IMR-90 (cell line): Measurements from ENCODE around the gene TNFRSF21. TPM values are rescaled to one million over a fixed set of nuclear protein-coding genes. Genes with fewer than 3 reads are reported as not detected.
A peak's percentile ranks its signal among the peaks of the same experiment; 100 is the strongest.

Experiments
- ATAC-seq: fragments of 200-7000 bp; cut with Tn5 transposase; 2 replicates; pipeline ENCODE4 v1.9.1; 2020; ENCODE audit warnings: low read depth, mild to moderate bottlenecking, moderate library complexity
- BruUV-seq: library from RNA; stranded (reverse); fragments of 400-500 nt; replicated peaks from 2 replicates; lab custom pipeline; 2021; lab: Mats Ljungman, UMichigan
- CTCF ChIA-PET: fragments of 300-600 bp; formaldehyde crosslinking; extraction: SDS; loops from one replicate; lab custom pipeline; 2021; ENCODE audit warnings: antibody characterized with exemption; lab: Yijun Ruan, JAX
- POLR2A ChIA-PET: fragments of 300-600 bp; sonication (Branson Sonifier 250); formaldehyde crosslinking; loops from one replicate; lab custom pipeline; 2022; ENCODE audit warnings: antibody characterized with exemption; ENCODE audit not compliant: unreplicated experiment; lab: Charles Lee
- DNase-seq: peaks from one replicate; pipeline ENCODE4 v3.0.0; 2013
- H2AFZ ChIP-seq: replicated peaks from 2 replicates; pipeline ENCODE3; 2013; ENCODE audit warnings: low read length, mild to moderate bottlenecking; ENCODE audit not compliant: poor library complexity
- H2AK5ac ChIP-seq: 2 replicates; pipeline ENCODE4 v1.6.1; 2013; ENCODE audit warnings: low read depth, low read length, inconsistent platforms
- H2AK9ac ChIP-seq: replicated peaks from 2 replicates; pipeline ENCODE3; 2013; ENCODE audit warnings: mild to moderate bottlenecking, low read depth, low read length, moderate library complexity; ENCODE audit not compliant: poor library complexity
- H2BK120ac ChIP-seq: 2 replicates; pipeline ENCODE4 v1.6.1; 2013; ENCODE audit warnings: low read depth, low read length, inconsistent platforms
- H2BK15ac ChIP-seq: 3 replicates; pipeline ENCODE4 v1.6.1; 2013; ENCODE audit warnings: low read depth, low read length, inconsistent platforms
- H2BK20ac ChIP-seq: 2 replicates; pipeline ENCODE4 v1.6.1; 2013; ENCODE audit warnings: low read depth, mild to moderate bottlenecking, inconsistent platforms, low read length, moderate library complexity
- H2BK5ac ChIP-seq: 2 replicates; pipeline ENCODE4 v1.6.1; 2013; ENCODE audit warnings: mild to moderate bottlenecking, low read depth, low read length, inconsistent platforms; ENCODE audit not compliant: poor library complexity, severe bottlenecking
- H3K14ac ChIP-seq: replicated peaks from 2 replicates; pipeline ENCODE4 v1.6.1; 2013; ENCODE audit warnings: low read depth, low read length, inconsistent platforms
- H3K18ac ChIP-seq: 2 replicates; pipeline ENCODE4 v1.6.1; 2013; ENCODE audit warnings: low read depth, low read length, control low read depth
- H3K23ac ChIP-seq: 2 replicates; pipeline ENCODE4 v1.6.1; 2013; ENCODE audit warnings: low read depth, low read length, inconsistent platforms
- H3K27ac ChIP-seq: 2 replicates; pipeline ENCODE4 v1.5.1; 2013; ENCODE audit warnings: mild to moderate bottlenecking, control low read depth, low read length; ENCODE audit not compliant: insufficient read depth
- H3K27me3 ChIP-seq: 2 replicates; pipeline ENCODE4 v1.6.1; 2013; ENCODE audit warnings: low read length; ENCODE audit not compliant: control insufficient read depth, insufficient read depth
- H3K36me3 ChIP-seq: 2 replicates; pipeline ENCODE4 v1.6.1; 2013; ENCODE audit warnings: low read length, mixed read lengths; ENCODE audit not compliant: control insufficient read depth, insufficient read depth
- H3K4ac ChIP-seq: 2 replicates; pipeline ENCODE4 v1.6.1; 2013; ENCODE audit warnings: low read depth, low read length, inconsistent platforms
- H3K4me1 ChIP-seq: 2 replicates; pipeline ENCODE4 v1.6.1; 2013; ENCODE audit warnings: low read length, mixed read lengths; ENCODE audit not compliant: control insufficient read depth, insufficient read depth
- H3K4me2 ChIP-seq: 2 replicates; pipeline ENCODE4 v1.6.1; 2013; ENCODE audit warnings: low read depth, mild to moderate bottlenecking, control low read depth, low read length, moderate library complexity
- H3K4me3 ChIP-seq: 2 replicates; pipeline ENCODE4 v1.5.1; 2013; ENCODE audit warnings: low read depth, mild to moderate bottlenecking, control low read depth, low read length, moderate library complexity; ENCODE audit not compliant: insufficient read depth
- H3K56ac ChIP-seq: 2 replicates; pipeline ENCODE4 v1.6.1; 2013; ENCODE audit warnings: low read length, inconsistent platforms; ENCODE audit not compliant: insufficient read depth; ENCODE audit errors: extremely low read depth
- H3K79me1 ChIP-seq, 2 experiments: 2 replicates each; pipeline ENCODE4 v1.6.1; 2013; ENCODE audit warnings: low read length in 2 of 2, inconsistent platforms in 1 of 2, low read depth in 1 of 2
- H3K9ac ChIP-seq: 2 replicates; pipeline ENCODE4 v1.6.1; 2013; ENCODE audit warnings: low read depth, low read length, control low read depth
- H3K9me1 ChIP-seq: 2 replicates; pipeline ENCODE4 v1.6.1; 2013; ENCODE audit warnings: low read length, inconsistent platforms; ENCODE audit not compliant: insufficient read depth
- H3K9me3 ChIP-seq: 2 replicates; pipeline ENCODE4 v1.6.1; 2013; ENCODE audit warnings: low read length; ENCODE audit not compliant: control insufficient read depth, insufficient read depth
- H4K20me1 ChIP-seq: 2 replicates; pipeline ENCODE4 v1.6.1; 2013; ENCODE audit warnings: low read length, inconsistent platforms; ENCODE audit not compliant: insufficient read depth
- H4K5ac ChIP-seq: 2 replicates; pipeline ENCODE4 v1.6.1; 2013; ENCODE audit warnings: mild to moderate bottlenecking, low read depth, low read length, control low read depth
- H4K8ac ChIP-seq, 2 experiments: 2 replicates each; pipeline ENCODE4 v1.6.1; 2013; ENCODE audit warnings: low read depth in 2 of 2, low read length in 2 of 2, control low read depth in 1 of 2, inconsistent platforms in 1 of 2
- H4K91ac ChIP-seq: 2 replicates; pipeline ENCODE4 v1.6.1; 2013; ENCODE audit warnings: low read depth, low read length, inconsistent platforms; ENCODE audit not compliant: insufficient read depth
- BHLHE40 ChIP-seq: fragments of 150-350 bp; IDR thresholded peaks from 2 replicates; pipeline ENCODE4 v1.6.1; 2016; ENCODE audit warnings: mild to moderate bottlenecking, low read depth, low read length
- CEBPB ChIP-seq: IDR thresholded peaks from 2 replicates; pipeline ENCODE4 v1.6.1; 2012; ENCODE audit warnings: low read depth, low read length, improper control_type of control experiment
- CHD1 ChIP-seq: IDR thresholded peaks from 2 replicates; pipeline ENCODE4 v1.6.1; 2012; ENCODE audit warnings: low read depth, low read length, improper control_type of control experiment
- CTCF ChIP-seq: conservative IDR thresholded peaks from 2 replicates; pipeline ENCODE4 v1.5.1; 2012; ENCODE audit warnings: mild to moderate bottlenecking, low read depth, low read length, improper control_type of control experiment
- ELK1 ChIP-seq: fragments of 150-350 bp; IDR thresholded peaks from 2 replicates; pipeline ENCODE4 v1.6.1; 2016; ENCODE audit warnings: low read depth, mild to moderate bottlenecking, low read length, moderate library complexity, borderline replicate concordance
- FOS ChIP-seq: fragments of 150-350 bp; IDR thresholded peaks from 2 replicates; pipeline ENCODE4 v1.6.1; 2016; ENCODE audit warnings: low read depth, low read length
- MAFK ChIP-seq: IDR thresholded peaks from 2 replicates; pipeline ENCODE4 v1.6.1; 2012; ENCODE audit warnings: low read depth, low read length, improper control_type of control experiment
- MAZ ChIP-seq: IDR thresholded peaks from 2 replicates; pipeline ENCODE4 v1.6.1; 2012; ENCODE audit warnings: low read depth, mild to moderate bottlenecking, low read length, improper control_type of control experiment, moderate library complexity, borderline replicate concordance
- MXI1 ChIP-seq: IDR thresholded peaks from 2 replicates; pipeline ENCODE4 v1.6.1; 2012; ENCODE audit warnings: low read depth, mild to moderate bottlenecking, low read length, moderate library complexity, borderline replicate concordance
- NFE2L2 ChIP-seq: fragments of 150-350 bp; IDR thresholded peaks from 2 replicates; pipeline ENCODE4 v1.6.1; 2016; ENCODE audit warnings: low read depth, mild to moderate bottlenecking, low read length
- POLR2A ChIP-seq: IDR thresholded peaks from 2 replicates; pipeline ENCODE4 v1.6.1; 2012; ENCODE audit warnings: mild to moderate bottlenecking, low read depth, low read length
- RAD21 ChIP-seq: IDR thresholded peaks from 2 replicates; pipeline ENCODE4 v1.6.1; 2012; ENCODE audit warnings: low read length, improper control_type of control experiment
- RCOR1 ChIP-seq: IDR thresholded peaks from 2 replicates; pipeline ENCODE4 v1.6.1; 2012; ENCODE audit warnings: mild to moderate bottlenecking, low read length, improper control_type of control experiment; ENCODE audit not compliant: insufficient replicate concordance
- RFX5 ChIP-seq: IDR thresholded peaks from 2 replicates; pipeline ENCODE4 v1.8.0; 2012; ENCODE audit warnings: low read depth, mild to moderate bottlenecking, low read length, moderate library complexity
- SMC3 ChIP-seq: fragments of 150-350 bp; IDR thresholded peaks from 2 replicates; pipeline ENCODE4 v1.6.1; 2016; ENCODE audit warnings: low read depth, mild to moderate bottlenecking, antibody characterized with exemption, low read length, moderate library complexity
- WGBS, 2 experiments: methylation state at CpG; one replicate each; pipeline versions ENCODE4 v1.1.5 to v1.1.7; 2013; ENCODE audit warnings: missing lambda C conversion rate in 2 of 2; ENCODE audit not compliant: insufficient read length in 1 of 2; ENCODE audit errors: extremely low coverage in 2 of 2; 5-methylcytosine and 5-hydroxymethylcytosine counted together
- dilution Hi-C: fragments of 300-500 bp; cut with HindIII; formaldehyde crosslinking; loops from one replicate; pipeline ENCODE4 v1.14.3; 2018; ENCODE audit warnings: low sequenced_read_pairs; ENCODE audit not compliant: unreplicated experiment
- in situ Hi-C: fragments of 300-500 bp; cut with MboI; formaldehyde crosslinking; loops from 3 replicates; pipeline ENCODE4 v1.14.3; 2019; ENCODE audit warnings: low sequenced_read_pairs, inconsistent platforms, mixed read lengths
- intact Hi-C: fragments of 100-400 bp; cut with micrococcal nuclease; formaldehyde crosslinking; loops from 2 replicates; pipeline ENCODE4 v1.10.0; 2022
- polyA plus RNA-seq, 3 experiments: library from polyadenylated mRNA; depleted of rRNA; stranded (reverse); fragments of >200 nt; gene quantifications; 2 replicates each; pipeline ENCODE4 v1.2.3, GENCODE V29; 2012; ENCODE audit warnings: low replicate concordance in 1 of 3
- total RNA-seq: library from RNA; depleted of rRNA; stranded (reverse); fragments of >200 nt; gene quantifications from 2 replicates; pipeline ENCODE4 v1.2.3, GENCODE V29; 2012
- TF ChIP-seq, protein P1 (sequence below): fragments of 150-350 bp; IDR thresholded peaks from 2 replicates; pipeline ENCODE4 v1.6.1; 2017; ENCODE audit warnings: mild to moderate bottlenecking, antibody characterized with exemption, low read length, low read depth

The TNFRSF21 gene
- total and polyA plus RNA-seq, 2 of the 4 experiments (the other 2 are of a cell fraction): 2.9 to 6.9 TPM

- no peak overlapping the region for H2BK20ac ChIP-seq
- H3K18ac ChIP-seq: no peak overlapping the region
- no peak overlapping the region for H3K9ac ChIP-seq
- H2BK5ac ChIP-seq: no peak overlapping the region
- ChIA-PET POLR2A (no interaction called here), CTCF (interaction anchor here (0.6 to 2.2 kb wide), 6 partner anchors 9 to 226 kb away, joined by 3 to 22 read pairs (median 6); no protein-coding TSS in a partner anchor)
- dilution Hi-C loops: no loop called here
- no peak overlapping the region for H3K4ac ChIP-seq
- H4K8ac ChIP-seq: no peak overlapping the region
- no peak overlapping the region for H3K4me3 ChIP-seq
- no peaks in the 10 kb centered on the region; the same call in 1 of the 2 replicates for H3K4me1 ChIP-seq
- peak overlapping the region; percentile 59 for H2AFZ ChIP-seq
- DNase-seq: no peak
- no peak overlapping the region for H2AK5ac ChIP-seq
- H3K36me3 ChIP-seq: no peaks in the 10 kb centered on the region
- H3K4me2 ChIP-seq: peak overlapping the region; percentile 51; the same call in 1 of the 2 replicates
- H4K20me1 ChIP-seq: no peaks in the 10 kb centered on the region
- peaks cover 7% of the 10 kb centered on the region; the same call in 1 of the 2 replicates for H3K27me3 ChIP-seq
- no peaks in the 10 kb centered on the region for H3K9me3 ChIP-seq
- no TSS peak for BruUV-seq
- no peak overlapping the region for H3K56ac ChIP-seq
- TF ChIP-seq CHD1 (no peak), POLR2A (no peak), MXI1 (no peak), MAZ (no peak), SMC3 (no peak), CTCF (no peak), RCOR1 (no peak), FOS (no peak), MAFK (no peak), RFX5 (no peak), RAD21 (no peak), ELK1 (no peak), BHLHE40 (no peak), CEBPB (no peak), NFE2L2 (no peak)
- TF ChIP-seq, protein P1, sequence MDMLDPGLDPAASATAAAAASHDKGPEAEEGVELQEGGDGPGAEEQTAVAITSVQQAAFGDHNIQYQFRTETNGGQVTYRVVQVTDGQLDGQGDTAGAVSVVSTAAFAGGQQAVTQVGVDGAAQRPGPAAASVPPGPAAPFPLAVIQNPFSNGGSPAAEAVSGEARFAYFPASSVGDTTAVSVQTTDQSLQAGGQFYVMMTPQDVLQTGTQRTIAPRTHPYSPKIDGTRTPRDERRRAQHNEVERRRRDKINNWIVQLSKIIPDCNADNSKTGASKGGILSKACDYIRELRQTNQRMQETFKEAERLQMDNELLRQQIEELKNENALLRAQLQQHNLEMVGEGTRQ: no peak
- no peak overlapping the region for H3K23ac ChIP-seq
- in situ Hi-C loops: loop anchor here (25.0 kb wide), 1 partner anchor 473 kb away; no protein-coding TSS in a partner anchor
- no peak overlapping the region for H3K14ac ChIP-seq
- no peak overlapping the region for H4K5ac ChIP-seq
- 0% methylated on average over 1 of the region's 7 CpGs; no CpG with 5 or more reads in 1 of the 2 experiments for WGBS, 2 experiments
- H3K79me1 ChIP-seq: peaks cover 7 to 21% of the 10 kb centered on the region in 2 experiments; a peak in 1 of 4 replicates
- H3K27ac ChIP-seq: no peak overlapping the region
- H4K91ac ChIP-seq: no peak overlapping the region
- intact Hi-C loops: loop anchor here (1.0 to 5.0 kb wide), 2 partner anchors 213 to 463 kb away; no protein-coding TSS in a partner anchor
- ATAC-seq: no peak
- H2BK15ac ChIP-seq: no peak overlapping the region
- no peaks in the 10 kb centered on the region for H3K9me1 ChIP-seq
- H2AK9ac ChIP-seq: no peak overlapping the region
- no peak overlapping the region for H2BK120ac ChIP-seq
Measured at GRCh38 chr6:47310131-47310480, 401 bp upstream of the TNFRSF21 start.
